Measurements from ENCODE around the gene RNF130.

Gene RNF130

DNA sequence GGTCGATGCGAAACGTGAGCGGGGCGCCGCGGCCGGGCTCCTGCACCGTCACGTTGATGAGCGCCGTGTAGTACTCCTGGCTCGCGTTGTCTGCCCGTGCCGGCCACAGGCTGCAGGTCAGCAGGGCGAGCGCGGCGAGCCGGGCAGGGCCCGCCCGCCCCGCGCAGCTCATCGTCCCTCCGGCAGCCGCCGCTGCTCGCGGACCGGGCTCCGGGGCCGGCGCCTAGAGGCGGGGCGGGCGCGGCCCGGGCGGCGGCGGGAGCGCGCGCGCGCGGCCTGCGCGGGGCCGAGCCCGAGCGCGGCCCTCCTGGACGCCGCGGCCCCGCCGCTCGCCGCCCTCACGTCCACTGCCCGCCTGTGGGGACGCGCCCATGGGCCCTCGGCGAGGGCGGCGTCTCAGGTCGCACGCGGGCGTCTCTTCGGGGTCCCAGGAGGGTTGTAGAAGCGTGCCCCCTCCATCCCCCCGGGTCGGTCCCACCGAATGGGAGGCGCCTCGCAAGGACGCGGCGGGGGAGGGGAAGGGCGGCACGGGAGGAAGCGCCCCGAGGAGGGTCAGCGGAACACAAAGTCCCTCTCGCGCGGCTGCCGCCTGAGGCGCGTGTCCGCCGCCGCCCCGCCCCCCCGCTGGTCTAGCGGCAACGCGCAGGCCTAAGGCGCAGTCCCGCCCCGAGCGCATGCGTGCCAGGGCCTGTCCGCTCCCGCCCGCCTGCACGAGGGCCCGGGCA lies at the start of gene RNF130 (continued):
- TF ChIP-seq ZBTB7A (tag by site-specific recombination; IDR thresholded peaks at IDR 0.05; ENCODE audit: low read depth), result peak; percentile 60; the same call in 1 of the 2 replicates
- peak; percentile 62 for TF ChIP-seq EGR2 (tag by site-specific recombination; IDR thresholded peaks at IDR 0.05; ENCODE audit: low read depth)
- TF ChIP-seq, protein P1, sequence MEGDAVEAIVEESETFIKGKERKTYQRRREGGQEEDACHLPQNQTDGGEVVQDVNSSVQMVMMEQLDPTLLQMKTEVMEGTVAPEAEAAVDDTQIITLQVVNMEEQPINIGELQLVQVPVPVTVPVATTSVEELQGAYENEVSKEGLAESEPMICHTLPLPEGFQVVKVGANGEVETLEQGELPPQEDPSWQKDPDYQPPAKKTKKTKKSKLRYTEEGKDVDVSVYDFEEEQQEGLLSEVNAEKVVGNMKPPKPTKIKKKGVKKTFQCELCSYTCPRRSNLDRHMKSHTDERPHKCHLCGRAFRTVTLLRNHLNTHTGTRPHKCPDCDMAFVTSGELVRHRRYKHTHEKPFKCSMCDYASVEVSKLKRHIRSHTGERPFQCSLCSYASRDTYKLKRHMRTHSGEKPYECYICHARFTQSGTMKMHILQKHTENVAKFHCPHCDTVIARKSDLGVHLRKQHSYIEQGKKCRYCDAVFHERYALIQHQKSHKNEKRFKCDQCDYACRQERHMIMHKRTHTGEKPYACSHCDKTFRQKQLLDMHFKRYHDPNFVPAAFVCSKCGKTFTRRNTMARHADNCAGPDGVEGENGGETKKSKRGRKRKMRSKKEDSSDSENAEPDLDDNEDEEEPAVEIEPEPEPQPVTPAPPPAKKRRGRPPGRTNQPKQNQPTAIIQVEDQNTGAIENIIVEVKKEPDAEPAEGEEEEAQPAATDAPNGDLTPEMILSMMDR (tag by site-specific recombination; IDR thresholded peaks at IDR 0.05), result no peak; the same call in 1 of the 2 replicates
- no peak for TF ChIP-seq ZNF701 (tag by site-specific recombination; IDR thresholded peaks at IDR 0.05)
- TF ChIP-seq ZNF776 (tag by site-specific recombination; IDR thresholded peaks at IDR 0.05; ENCODE audit: borderline replicate concordance), result no peak
- no peak for TF ChIP-seq ZNF214 (tag by site-specific recombination; IDR thresholded peaks at IDR 0.05; ENCODE audit: borderline replicate concordance)
- TF ChIP-seq, protein P2, sequence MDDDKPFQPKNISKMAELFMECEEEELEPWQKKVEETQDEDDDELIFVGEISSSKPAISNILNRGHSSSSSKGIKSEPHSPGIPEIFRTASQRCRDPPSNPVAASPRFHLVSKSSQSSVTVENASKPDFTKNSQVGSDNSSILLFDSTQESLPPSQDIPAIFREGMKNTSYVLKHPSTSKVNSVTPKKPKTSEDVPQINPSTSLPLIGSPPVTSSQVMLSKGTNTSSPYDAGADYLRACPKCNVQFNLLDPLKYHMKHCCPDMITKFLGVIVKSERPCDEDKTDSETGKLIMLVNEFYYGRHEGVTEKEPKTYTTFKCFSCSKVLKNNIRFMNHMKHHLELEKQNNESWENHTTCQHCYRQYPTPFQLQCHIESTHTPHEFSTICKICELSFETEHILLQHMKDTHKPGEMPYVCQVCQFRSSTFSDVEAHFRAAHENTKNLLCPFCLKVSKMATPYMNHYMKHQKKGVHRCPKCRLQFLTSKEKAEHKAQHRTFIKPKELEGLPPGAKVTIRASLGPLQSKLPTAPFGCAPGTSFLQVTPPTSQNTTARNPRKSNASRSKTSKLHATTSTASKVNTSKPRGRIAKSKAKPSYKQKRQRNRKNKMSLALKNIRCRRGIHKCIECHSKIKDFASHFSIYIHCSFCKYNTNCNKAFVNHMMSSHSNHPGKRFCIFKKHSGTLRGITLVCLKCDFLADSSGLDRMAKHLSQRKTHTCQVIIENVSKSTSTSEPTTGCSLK (tag by site-specific recombination; IDR thresholded peaks at IDR 0.05), result no peak
- TF ChIP-seq, protein P3, sequence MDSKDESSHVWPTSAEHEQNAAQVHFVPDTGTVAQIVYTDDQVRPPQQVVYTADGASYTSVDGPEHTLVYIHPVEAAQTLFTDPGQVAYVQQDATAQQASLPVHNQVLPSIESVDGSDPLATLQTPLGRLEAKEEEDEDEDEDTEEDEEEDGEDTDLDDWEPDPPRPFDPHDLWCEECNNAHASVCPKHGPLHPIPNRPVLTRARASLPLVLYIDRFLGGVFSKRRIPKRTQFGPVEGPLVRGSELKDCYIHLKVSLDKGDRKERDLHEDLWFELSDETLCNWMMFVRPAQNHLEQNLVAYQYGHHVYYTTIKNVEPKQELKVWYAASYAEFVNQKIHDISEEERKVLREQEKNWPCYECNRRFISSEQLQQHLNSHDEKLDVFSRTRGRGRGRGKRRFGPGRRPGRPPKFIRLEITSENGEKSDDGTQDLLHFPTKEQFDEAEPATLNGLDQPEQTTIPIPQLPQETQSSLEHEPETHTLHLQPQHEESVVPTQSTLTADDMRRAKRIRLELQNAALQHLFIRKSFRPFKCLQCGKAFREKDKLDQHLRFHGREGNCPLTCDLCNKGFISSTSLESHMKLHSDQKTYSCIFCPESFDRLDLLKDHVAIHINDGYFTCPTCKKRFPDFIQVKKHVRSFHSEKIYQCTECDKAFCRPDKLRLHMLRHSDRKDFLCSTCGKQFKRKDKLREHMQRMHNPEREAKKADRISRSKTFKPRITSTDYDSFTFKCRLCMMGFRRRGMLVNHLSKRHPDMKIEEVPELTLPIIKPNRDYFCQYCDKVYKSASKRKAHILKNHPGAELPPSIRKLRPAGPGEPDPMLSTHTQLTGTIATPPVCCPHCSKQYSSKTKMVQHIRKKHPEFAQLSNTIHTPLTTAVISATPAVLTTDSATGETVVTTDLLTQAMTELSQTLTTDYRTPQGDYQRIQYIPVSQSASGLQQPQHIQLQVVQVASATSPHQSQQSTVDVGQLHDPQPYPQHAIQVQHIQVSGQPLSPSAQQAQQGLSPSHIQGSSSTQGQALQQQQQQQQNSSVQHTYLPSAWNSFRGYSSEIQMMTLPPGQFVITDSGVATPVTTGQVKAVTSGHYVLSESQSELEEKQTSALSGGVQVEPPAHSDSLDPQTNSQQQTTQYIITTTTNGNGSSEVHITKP (tag by site-specific recombination; IDR thresholded peaks at IDR 0.05), result peak; percentile 67
- TF ChIP-seq, protein P4, sequence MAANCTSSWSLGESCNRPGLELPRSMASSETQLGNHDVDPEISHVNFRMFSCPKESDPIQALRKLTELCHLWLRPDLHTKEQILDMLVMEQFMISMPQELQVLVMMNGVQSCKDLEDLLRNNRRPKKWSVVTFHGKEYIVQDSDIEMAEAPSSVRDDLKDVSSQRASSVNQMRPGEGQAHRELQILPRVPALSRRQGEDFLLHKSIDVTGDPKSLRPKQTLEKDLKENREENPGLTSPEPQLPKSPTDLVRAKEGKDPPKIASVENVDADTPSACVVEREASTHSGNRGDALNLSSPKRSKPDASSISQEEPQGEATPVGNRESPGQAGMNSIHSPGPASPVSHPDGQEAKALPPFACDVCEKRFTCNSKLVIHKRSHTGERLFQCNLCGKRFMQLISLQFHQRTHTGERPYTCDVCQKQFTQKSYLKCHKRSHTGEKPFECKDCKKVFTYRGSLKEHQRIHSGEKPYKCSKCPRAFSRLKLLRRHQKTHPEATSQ (tag by site-specific recombination; IDR thresholded peaks at IDR 0.05), result peak; percentile 88; the same call in 1 of the 2 replicates
- no peak for TF ChIP-seq SETDB1 (IDR thresholded peaks at IDR 0.05; ENCODE audit: insufficient read length, low read length)
- 0 out of 2 replicates have a peak, but pooled peaks have one; percentile 67 for TF ChIP-seq ZNF350 (tag by site-specific recombination; IDR thresholded peaks at IDR 0.05)
- TF ChIP-seq, protein P5, sequence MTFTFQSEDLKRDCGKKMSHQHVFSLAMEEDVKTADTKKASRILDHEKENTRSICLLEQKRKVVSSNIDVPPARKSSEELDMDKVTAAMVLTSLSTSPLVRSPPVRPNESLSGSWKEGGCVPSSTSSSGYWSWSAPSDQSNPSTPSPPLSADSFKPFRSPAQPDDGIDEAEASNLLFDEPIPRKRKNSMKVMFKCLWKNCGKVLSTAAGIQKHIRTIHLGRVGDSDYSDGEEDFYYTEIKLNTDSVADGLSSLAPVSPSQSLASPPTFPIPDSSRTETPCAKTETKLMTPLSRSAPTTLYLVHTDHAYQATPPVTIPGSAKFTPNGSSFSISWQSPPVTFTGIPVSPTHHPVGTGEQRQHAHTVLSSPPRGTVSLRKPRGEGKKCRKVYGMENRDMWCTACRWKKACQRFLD (tag by site-specific recombination; IDR thresholded peaks at IDR 0.05), result no peak
- TF ChIP-seq YY2 (tag by site-specific recombination; IDR thresholded peaks at IDR 0.05), result no peak
- TF ChIP-seq, protein P6, sequence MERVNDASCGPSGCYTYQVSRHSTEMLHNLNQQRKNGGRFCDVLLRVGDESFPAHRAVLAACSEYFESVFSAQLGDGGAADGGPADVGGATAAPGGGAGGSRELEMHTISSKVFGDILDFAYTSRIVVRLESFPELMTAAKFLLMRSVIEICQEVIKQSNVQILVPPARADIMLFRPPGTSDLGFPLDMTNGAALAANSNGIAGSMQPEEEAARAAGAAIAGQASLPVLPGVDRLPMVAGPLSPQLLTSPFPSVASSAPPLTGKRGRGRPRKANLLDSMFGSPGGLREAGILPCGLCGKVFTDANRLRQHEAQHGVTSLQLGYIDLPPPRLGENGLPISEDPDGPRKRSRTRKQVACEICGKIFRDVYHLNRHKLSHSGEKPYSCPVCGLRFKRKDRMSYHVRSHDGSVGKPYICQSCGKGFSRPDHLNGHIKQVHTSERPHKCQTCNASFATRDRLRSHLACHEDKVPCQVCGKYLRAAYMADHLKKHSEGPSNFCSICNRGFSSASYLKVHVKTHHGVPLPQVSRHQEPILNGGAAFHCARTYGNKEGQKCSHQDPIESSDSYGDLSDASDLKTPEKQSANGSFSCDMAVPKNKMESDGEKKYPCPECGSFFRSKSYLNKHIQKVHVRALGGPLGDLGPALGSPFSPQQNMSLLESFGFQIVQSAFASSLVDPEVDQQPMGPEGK (tag by site-specific recombination; IDR thresholded peaks at IDR 0.05), result peak; percentile 92
- TF ChIP-seq, protein P7, sequence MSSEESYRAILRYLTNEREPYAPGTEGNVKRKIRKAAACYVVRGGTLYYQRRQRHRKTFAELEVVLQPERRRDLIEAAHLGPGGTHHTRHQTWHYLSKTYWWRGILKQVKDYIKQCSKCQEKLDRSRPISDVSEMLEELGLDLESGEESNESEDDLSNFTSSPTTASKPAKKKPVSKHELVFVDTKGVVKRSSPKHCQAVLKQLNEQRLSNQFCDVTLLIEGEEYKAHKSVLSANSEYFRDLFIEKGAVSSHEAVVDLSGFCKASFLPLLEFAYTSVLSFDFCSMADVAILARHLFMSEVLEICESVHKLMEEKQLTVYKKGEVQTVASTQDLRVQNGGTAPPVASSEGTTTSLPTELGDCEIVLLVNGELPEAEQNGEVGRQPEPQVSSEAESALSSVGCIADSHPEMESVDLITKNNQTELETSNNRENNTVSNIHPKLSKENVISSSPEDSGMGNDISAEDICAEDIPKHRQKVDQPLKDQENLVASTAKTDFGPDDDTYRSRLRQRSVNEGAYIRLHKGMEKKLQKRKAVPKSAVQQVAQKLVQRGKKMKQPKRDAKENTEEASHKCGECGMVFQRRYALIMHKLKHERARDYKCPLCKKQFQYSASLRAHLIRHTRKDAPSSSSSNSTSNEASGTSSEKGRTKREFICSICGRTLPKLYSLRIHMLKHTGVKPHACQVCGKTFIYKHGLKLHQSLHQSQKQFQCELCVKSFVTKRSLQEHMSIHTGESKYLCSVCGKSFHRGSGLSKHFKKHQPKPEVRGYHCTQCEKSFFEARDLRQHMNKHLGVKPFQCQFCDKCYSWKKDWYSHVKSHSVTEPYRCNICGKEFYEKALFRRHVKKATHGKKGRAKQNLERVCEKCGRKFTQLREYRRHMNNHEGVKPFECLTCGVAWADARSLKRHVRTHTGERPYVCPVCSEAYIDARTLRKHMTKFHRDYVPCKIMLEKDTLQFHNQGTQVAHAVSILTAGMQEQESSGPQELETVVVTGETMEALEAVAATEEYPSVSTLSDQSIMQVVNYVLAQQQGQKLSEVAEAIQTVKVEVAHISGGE (tag by site-specific recombination; conservative IDR thresholded peaks at IDR 0.05; ENCODE audit: low read depth), result peak; percentile 51
- no peak for TF ChIP-seq ZFP37 (tag by site-specific recombination; IDR thresholded peaks at IDR 0.05)
- TF ChIP-seq, protein P8, sequence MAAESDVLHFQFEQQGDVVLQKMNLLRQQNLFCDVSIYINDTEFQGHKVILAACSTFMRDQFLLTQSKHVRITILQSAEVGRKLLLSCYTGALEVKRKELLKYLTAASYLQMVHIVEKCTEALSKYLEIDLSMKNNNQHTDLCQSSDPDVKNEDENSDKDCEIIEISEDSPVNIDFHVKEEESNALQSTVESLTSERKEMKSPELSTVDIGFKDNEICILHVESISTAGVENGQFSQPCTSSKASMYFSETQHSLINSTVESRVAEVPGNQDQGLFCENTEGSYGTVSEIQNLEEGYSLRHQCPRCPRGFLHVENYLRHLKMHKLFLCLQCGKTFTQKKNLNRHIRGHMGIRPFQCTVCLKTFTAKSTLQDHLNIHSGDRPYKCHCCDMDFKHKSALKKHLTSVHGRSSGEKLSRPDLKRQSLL (tag by site-specific recombination; IDR thresholded peaks at IDR 0.05), result no peak
- peak; percentile 19 for TF ChIP-seq ZNF510 (tag by site-specific recombination; IDR thresholded peaks at IDR 0.05; ENCODE audit: insufficient replicate concordance)
- TF ChIP-seq ZNF585B (tag by site-specific recombination; IDR thresholded peaks at IDR 0.05), result no peak
- peak; percentile 85 for TF ChIP-seq SP3 (tag by site-specific recombination; IDR thresholded peaks at IDR 0.05)
- TF ChIP-seq ZNF600 (tag by site-specific recombination; IDR thresholded peaks at IDR 0.05), result peak; percentile 76

Data from HEK293 (cell line).